Ishikawa (cell line): ENCODE data around the gene MUC20.

ENCODE experiments used
- REST ChIP-seq: IDR thresholded peaks from 2 replicates; pipeline ENCODE4 v1.6.1; 2012; ENCODE audit warnings: low read depth, mild to moderate bottlenecking
- YY1 ChIP-seq: IDR thresholded peaks from 2 replicates; pipeline ENCODE4 v1.6.1; 2012; ENCODE audit warnings: low read depth

- TF ChIP-seq REST (no peak), YY1 (no peak)
Measured at GRCh38 chr3:195715583-195716266, 5.1 kb upstream of the MUC20 start.
